Heart left ventricle (tissue), 16 donors: ENCODE data around the gene CPNE5. TPM values are rescaled to one million over a fixed set of nuclear protein-coding genes. Genes with fewer than 3 reads are reported as not detected.

Source experiments
- ATAC-seq, 4 donors: fragments of 200-7000 bp; cut with Tn5 transposase; one replicate each; pipeline ENCODE4 v1.9.1; 2020 to 2022; ENCODE audit warnings: moderate library complexity in 4 of 4, mild to moderate bottlenecking in 3 of 4, moderate number of reproducible peaks in 1 of 4
- DNase-seq, 5 donors: peaks; one replicate each; pipeline ENCODE4 v3.0.0-alpha.2; 2020
- H3K27ac ChIP-seq, 12 donors: fragments of 200-600 bp; sonication (generic) in 4 of 12; one replicate each; pipeline versions ENCODE4 v1.5.0 to v1.8.0; 2016 to 2022; ENCODE audit warnings: mild to moderate bottlenecking in 2 of 12
- H3K27me3 ChIP-seq, 9 donors: fragments of 200-600 bp; sonication (generic) in 2 of 9; one replicate each; pipeline versions ENCODE4 v1.5.1 to v1.8.0; 2016 to 2022; ENCODE audit warnings: mild to moderate bottlenecking in 3 of 9
- H3K36me3 ChIP-seq, 9 donors: fragments of 200-600 bp; sonication (generic) in 2 of 9; one replicate each; pipeline versions ENCODE4 v1.5.0 to v1.8.0; 2018 to 2022; ENCODE audit warnings: mild to moderate bottlenecking in 2 of 9
- H3K4me1 ChIP-seq, 12 donors: fragments of 200-600 bp; sonication (generic) in 4 of 12; one replicate each; pipeline versions ENCODE4 v1.5.0 to v1.8.0; 2016 to 2022; ENCODE audit warnings: mild to moderate bottlenecking in 3 of 12
- H3K4me3 ChIP-seq, 12 donors: fragments of 200-600 bp; sonication (generic) in 4 of 12; one replicate each; pipeline versions ENCODE4 v1.5.0 to v1.8.0; 2017 to 2022; ENCODE audit warnings: mild to moderate bottlenecking in 9 of 12, moderate library complexity in 4 of 12
- H3K9me3 ChIP-seq, 12 donors: fragments of 200-600 bp; sonication (generic) in 4 of 12; one replicate each; pipeline versions ENCODE4 v1.5.0 to v1.8.0; 2016 to 2022; ENCODE audit warnings: mild to moderate bottlenecking in 1 of 12
- CTCF ChIP-seq, 12 donors: fragments of 200-600 bp; sonication (generic) in 4 of 12; IDR thresholded peaks; one replicate each; pipeline versions ENCODE4 v1.5.0 to v1.8.0; 2018 to 2022; ENCODE audit warnings: antibody characterized with exemption in 12 of 12, mild to moderate bottlenecking in 5 of 12
- POLR2A ChIP-seq, 2 donors: fragments of 450-650 bp; IDR thresholded peaks; one replicate each; pipeline ENCODE4 v1.6.1; 2017; ENCODE audit warnings: antibody characterized with exemption in 2 of 2, mild to moderate bottlenecking in 2 of 2, moderate library complexity in 2 of 2
- WGBS, 4 donors: extraction: QIAGEN DNeasy Blood & Tissue Kit in 2 of 4; methylation state at CpG; one replicate each; pipeline versions ENCODE4 v1.1.5 to v1.1.7; 2013 to 2018; 5-methylcytosine and 5-hydroxymethylcytosine counted together
- intact Hi-C, 10 donors: fragments of 100-400 bp; cut with DNase I; formaldehyde crosslinking; loops; one replicate each; pipeline versions ENCODE4 v1.11.1 to v1.14.2; 2022
- polyA plus RNA-seq, 2 donors: library from polyadenylated mRNA; stranded (reverse); fragments of 200-250 nt; gene quantifications; one replicate each; pipeline ENCODE4 v1.2.3, GENCODE V29; 2013
- total RNA-seq, 9 donors: library from RNA; depleted of rRNA in 2 of 9; stranded (reverse); fragments of >200 nt in 2 of 9; fragmentation: NEBNext Ultra II Directional in 3 of 9; extraction: Animal tissue kit (Norgen Biotek cat#: 25700) in 3 of 9; gene quantifications; one replicate each; pipeline versions ENCODE4 v1.1.0 to v1.2.4, GENCODE V29; 2016 to 2023
- donor health status: ischemic (EF 13 %, LVEDD 7.1; RV severe dilation, severe dysfunction).
- donor health status: healthy with polysubstance abuse.
- donor health status: DM: no; HTN: yes; CAD: no.
- donor health status: DM: no; HTN: no; CAD: no.
- donor health status: ischemic (EF 25% LVEDD 6.9; RV normal size, moderate dysfunction).
- donor health status: ischemic (EF 25% LVEDD 5.7; RV mildly dilated, moderate dysfunction).
- donor health status: healthy.
- donor health status: DM: yes; HTN: yes; CAD: no.
- donor health status: ischemic (EF 35%, LVEDD 5.7; RV mildly dilated, moderate dysfunction).
- donor health status: nonischemic (EF 11% LVEDD 7.7; RV severe dilation, severe dysfunction).
- donor health status: DM: yes; HTN: yes; CAD: no.
- donor health status: PGD.
- donor health status: ischemic (EF 29% LVEDD 5.4; RV normal size, mild dysfunction).
- donor health status: nonischemic (EF 23%, LVEDD 6.1; RV moderate dilation, normal function).

Gene CPNE5
- total and polyA plus RNA-seq, 11 donors = 4.0 to 111 (median 13.4) TPM

- intact Hi-C loops = no loop called here
- no peaks in the 10 kb centered on the region for H3K27me3 ChIP-seq
- peaks cover 0 to 12% (median 0%) of the 10 kb centered on the region in 12 donors for H3K4me1 ChIP-seq
- WGBS, 4 donors = 63 to 68% (median 66%) methylated on average over 5 of the region's 5 CpGs
- no peak overlapping the region for H3K4me3 ChIP-seq
- peaks cover 0 to 11% (median 0%) of the 10 kb centered on the region in 9 donors for H3K36me3 ChIP-seq
- DNase-seq (no peak), ATAC-seq (no peak)
- H3K27ac ChIP-seq = no peak overlapping the region
- no peak for TF ChIP-seq POLR2A (IDR thresholded peaks at IDR 0.05)
- TF ChIP-seq CTCF (IDR thresholded peaks at IDR 0.05) = no peak
- H3K9me3 ChIP-seq = no peaks in the 10 kb centered on the region
Observed at GRCh38 chr6:36777801-36778200, 61.4 kb downstream of the CPNE5 start.

GRCh38 chr6:36776167-36776566, 63.1 kb downstream of the CPNE5 start:
- WGBS, 4 donors = 90 to 93% (median 92%) methylated on average over 5 of the region's 5 CpGs
- H3K27ac ChIP-seq = no peak overlapping the region
- ATAC-seq (no peak), DNase-seq (no peak)
- peaks cover 0 to 8% (median 0%) of the 10 kb centered on the region in 12 donors for H3K4me1 ChIP-seq
- TF ChIP-seq POLR2A (IDR thresholded peaks at IDR 0.05) = no peak
- TF ChIP-seq CTCF (IDR thresholded peaks at IDR 0.05) = no peak
- no peaks in the 10 kb centered on the region for H3K27me3 ChIP-seq
- intact Hi-C loops = no loop called here
- H3K36me3 ChIP-seq = peaks cover 0 to 11% (median 0%) of the 10 kb centered on the region in 9 donors
- H3K4me3 ChIP-seq = no peak overlapping the region
- H3K9me3 ChIP-seq = no peaks in the 10 kb centered on the region

- peaks cover 0 to 18% (median 9%) of the 10 kb centered on the region in 12 donors for H3K4me1 ChIP-seq
- H3K36me3 ChIP-seq = peaks cover 0 to 11% (median 0%) of the 10 kb centered on the region in 9 donors
- intact Hi-C loops = no loop called here
- H3K27me3 ChIP-seq = no peaks in the 10 kb centered on the region
- WGBS, 4 donors = 82 to 89% (median 84%) methylated on average over 5 of the region's 5 CpGs
- TF ChIP-seq CTCF (IDR thresholded peaks at IDR 0.05) = no peak
- no peak for TF ChIP-seq POLR2A (IDR thresholded peaks at IDR 0.05)
- no peaks in the 10 kb centered on the region for H3K9me3 ChIP-seq
- H3K4me3 ChIP-seq = no peak overlapping the region
- H3K27ac ChIP-seq = no peak overlapping the region
- ATAC-seq = no peak
- no peak for DNase-seq
Observed at GRCh38 chr6:36774331-36774730, 64.9 kb downstream of the CPNE5 start.

GRCh38 chr6:36772397-36772796, 66.8 kb downstream of the CPNE5 start:
- TF ChIP-seq POLR2A (IDR thresholded peaks at IDR 0.05) = no peak
- no peak for TF ChIP-seq CTCF (IDR thresholded peaks at IDR 0.05)
- ATAC-seq = no peak
- H3K36me3 ChIP-seq = peaks cover 0 to 11% (median 0%) of the 10 kb centered on the region in 9 donors
- no peaks in the 10 kb centered on the region for H3K9me3 ChIP-seq
- H3K4me3 ChIP-seq = no peak overlapping the region
- DNase-seq = no peak
- peaks cover 0 to 33% (median 18%) of the 10 kb centered on the region in 12 donors for H3K4me1 ChIP-seq
- intact Hi-C loops = no loop called here
- WGBS, 4 donors = 89 to 95% (median 91%) methylated on average over 8 of the region's 8 CpGs
- no peaks in the 10 kb centered on the region for H3K27me3 ChIP-seq
- no peak overlapping the region for H3K27ac ChIP-seq
